ENCODE results near the gene KIAA0930. TPM values are rescaled to one million over a fixed set of nuclear protein-coding genes. Genes with fewer than 3 reads are reported as not detected.

The KIAA0930 gene
- total RNA-seq, 1 donor from 2014 or later = 60.2 TPM

GRCh38 chr22:45239681-45240051 is 1.0 kb downstream of the KIAA0930 start:
- no peak for DNase-seq (ENCODE audit: low read depth, low spot score)
- no peaks in the 10 kb centered on the region for H3K27me3 Mint-ChIP-seq (ENCODE audit: low read depth)
- H3K9me3 Mint-ChIP-seq = no peaks in the 10 kb centered on the region
- no peak for TF ChIP-seq CTCF (conservative IDR thresholded peaks at IDR 0.05)
- peak overlapping the region; percentile 94 for H3K4me3 Mint-ChIP-seq
- peaks cover 33% of the 10 kb centered on the region for H3K4me1 Mint-ChIP-seq
- H3K36me3 Mint-ChIP-seq (ENCODE audit: low read depth) = no peaks in the 10 kb centered on the region
- no peak overlapping the region for H3K27ac Mint-ChIP-seq (ENCODE audit: unreplicated experiment)

GRCh38 chr22:45238957-45239680 is 1.6 kb downstream of the KIAA0930 start:
- no peaks in the 10 kb centered on the region for H3K9me3 Mint-ChIP-seq
- H3K4me1 Mint-ChIP-seq = peaks cover 33% of the 10 kb centered on the region
- H3K36me3 Mint-ChIP-seq (ENCODE audit: low read depth) = no peaks in the 10 kb centered on the region
- no peak overlapping the region for H3K27ac Mint-ChIP-seq (ENCODE audit: unreplicated experiment)
- H3K4me3 Mint-ChIP-seq = peak overlapping the region; percentile 94
- no peak for TF ChIP-seq CTCF (conservative IDR thresholded peaks at IDR 0.05)
- H3K27me3 Mint-ChIP-seq (ENCODE audit: low read depth) = no peaks in the 10 kb centered on the region
- no peak for DNase-seq (ENCODE audit: low read depth, low spot score)

- no peak for TF ChIP-seq CTCF (conservative IDR thresholded peaks at IDR 0.05)
- peak overlapping the region; percentile 94 for H3K4me3 Mint-ChIP-seq
These were observed 2.4 kb downstream of the KIAA0930 start for GRCh38 chr22:45238076-45238956.

GRCh38 chr22:45237065-45237990 is 3.4 kb downstream of the KIAA0930 start:
- Mint-ChIP-seq H3K9me3 (no peaks in the 10 kb centered on the region), H3K27ac (ENCODE audit: unreplicated experiment) (no peak overlapping the region), H3K27me3 (ENCODE audit: low read depth) (no peaks in the 10 kb centered on the region), H3K4me3 (peak overlapping the region; percentile 94), H3K4me1 (peaks cover 33% of the 10 kb centered on the region), H3K36me3 (ENCODE audit: low read depth) (no peaks in the 10 kb centered on the region)
- DNase-seq (ENCODE audit: low read depth, low spot score) = no peak
- TF ChIP-seq CTCF (conservative IDR thresholded peaks at IDR 0.05) = no peak

More at GRCh38 chr22:45238076-45238956, 2.4 kb downstream of the KIAA0930 start:
- H3K27ac Mint-ChIP-seq (ENCODE audit: unreplicated experiment) = no peak overlapping the region
- peaks cover 33% of the 10 kb centered on the region for H3K4me1 Mint-ChIP-seq
- H3K36me3 Mint-ChIP-seq (ENCODE audit: low read depth) = no peaks in the 10 kb centered on the region
- H3K9me3 Mint-ChIP-seq = no peaks in the 10 kb centered on the region
- H3K27me3 Mint-ChIP-seq (ENCODE audit: low read depth) = no peaks in the 10 kb centered on the region
- no peak for DNase-seq (ENCODE audit: low read depth, low spot score)

- no peaks in the 10 kb centered on the region for H3K36me3 Mint-ChIP-seq (ENCODE audit: low read depth)
- peaks cover 24% of the 10 kb centered on the region for H3K4me1 Mint-ChIP-seq
These were observed 4.8 kb downstream of the KIAA0930 start for GRCh38 chr22:45235851-45236342.

More at GRCh38 chr22:45235851-45236342, 4.8 kb downstream of the KIAA0930 start:
- H3K27ac Mint-ChIP-seq (ENCODE audit: unreplicated experiment) = no peak overlapping the region
- H3K4me3 Mint-ChIP-seq = no peak overlapping the region
- no peak for DNase-seq (ENCODE audit: low read depth, low spot score)
- H3K27me3 Mint-ChIP-seq (ENCODE audit: low read depth) = no peaks in the 10 kb centered on the region
- H3K9me3 Mint-ChIP-seq = no peaks in the 10 kb centered on the region
- TF ChIP-seq CTCF (conservative IDR thresholded peaks at IDR 0.05) = no peak

Measured in neural crest cell (in vitro differentiated cells).